ENCODE measurements around the gene PLCD1. TPM values are rescaled to one million over a fixed set of nuclear protein-coding genes. Genes with fewer than 3 reads are reported as not detected.

Gene PLCD1
- total RNA-seq, 1 donor from 2014 or later: 23.6 TPM

DNA sequence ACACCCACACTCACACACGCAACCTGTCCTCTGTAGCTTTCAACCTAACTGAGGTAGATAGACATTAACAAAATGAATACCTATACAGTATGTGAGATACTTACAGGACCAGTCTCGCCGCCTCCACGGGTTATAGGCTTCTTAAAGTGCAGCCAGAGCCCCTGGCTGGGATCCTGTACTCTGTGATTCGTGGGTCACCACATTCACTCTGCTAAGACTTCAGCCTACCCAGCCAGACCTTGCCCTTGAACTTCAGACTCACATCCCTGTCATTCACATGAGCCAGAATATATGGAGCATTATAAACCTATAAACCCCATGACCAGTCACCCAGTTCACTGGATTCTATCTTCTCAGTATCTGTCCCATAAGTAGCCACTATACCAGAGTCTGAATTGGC lies 11.0 kb upstream of the PLCD1 start:
- Mint-ChIP-seq H3K4me1 (ENCODE audit: low read depth) (peaks cover 18% of the 10 kb centered on the region), H3K27ac (ENCODE audit: unreplicated experiment) (no peak overlapping the region), H3K27me3 (ENCODE audit: low read depth) (peaks cover 9% of the 10 kb centered on the region), H3K4me3 (ENCODE audit: unreplicated experiment) (peak overlapping the region; percentile 70), H3K9me3 (ENCODE audit: low read depth) (no peaks in the 10 kb centered on the region), H3K36me3 (ENCODE audit: low read depth) (no peaks in the 10 kb centered on the region)
- DNase-seq (ENCODE audit: low spot score): no peak
- TF ChIP-seq, protein P1, sequence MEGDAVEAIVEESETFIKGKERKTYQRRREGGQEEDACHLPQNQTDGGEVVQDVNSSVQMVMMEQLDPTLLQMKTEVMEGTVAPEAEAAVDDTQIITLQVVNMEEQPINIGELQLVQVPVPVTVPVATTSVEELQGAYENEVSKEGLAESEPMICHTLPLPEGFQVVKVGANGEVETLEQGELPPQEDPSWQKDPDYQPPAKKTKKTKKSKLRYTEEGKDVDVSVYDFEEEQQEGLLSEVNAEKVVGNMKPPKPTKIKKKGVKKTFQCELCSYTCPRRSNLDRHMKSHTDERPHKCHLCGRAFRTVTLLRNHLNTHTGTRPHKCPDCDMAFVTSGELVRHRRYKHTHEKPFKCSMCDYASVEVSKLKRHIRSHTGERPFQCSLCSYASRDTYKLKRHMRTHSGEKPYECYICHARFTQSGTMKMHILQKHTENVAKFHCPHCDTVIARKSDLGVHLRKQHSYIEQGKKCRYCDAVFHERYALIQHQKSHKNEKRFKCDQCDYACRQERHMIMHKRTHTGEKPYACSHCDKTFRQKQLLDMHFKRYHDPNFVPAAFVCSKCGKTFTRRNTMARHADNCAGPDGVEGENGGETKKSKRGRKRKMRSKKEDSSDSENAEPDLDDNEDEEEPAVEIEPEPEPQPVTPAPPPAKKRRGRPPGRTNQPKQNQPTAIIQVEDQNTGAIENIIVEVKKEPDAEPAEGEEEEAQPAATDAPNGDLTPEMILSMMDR (IDR thresholded peaks at IDR 0.05): no peak

DNA sequence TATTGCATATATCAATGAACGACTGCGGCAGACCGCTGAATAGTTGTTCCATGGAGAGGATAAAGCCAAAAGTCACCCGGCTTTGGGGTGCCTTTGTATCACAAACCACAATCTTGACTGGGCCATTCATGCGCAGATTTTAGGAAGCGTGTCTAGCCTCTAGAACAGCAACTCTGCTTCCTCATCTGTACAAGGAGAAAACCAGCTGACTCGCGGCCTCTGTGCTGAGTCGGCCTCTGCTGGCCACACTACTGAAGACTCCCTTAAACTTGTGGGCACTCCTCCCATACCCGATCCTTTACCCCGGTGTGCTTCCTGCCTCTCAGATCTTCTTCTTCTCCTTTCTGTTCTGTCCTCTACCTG lies 10.4 kb upstream of the PLCD1 start:
- no peaks in the 10 kb centered on the region for H3K9me3 Mint-ChIP-seq (ENCODE audit: low read depth)
- H3K4me1 Mint-ChIP-seq (ENCODE audit: low read depth): peaks cover 18% of the 10 kb centered on the region
- H3K4me3 Mint-ChIP-seq (ENCODE audit: unreplicated experiment): peak overlapping the region; percentile 70
- H3K27ac Mint-ChIP-seq (ENCODE audit: unreplicated experiment): no peak overlapping the region
- H3K36me3 Mint-ChIP-seq (ENCODE audit: low read depth): no peaks in the 10 kb centered on the region
- TF ChIP-seq, protein P1 (IDR thresholded peaks at IDR 0.05): peak; percentile 50
- DNase-seq (ENCODE audit: low spot score): no peak
- peaks cover 6% of the 10 kb centered on the region for H3K27me3 Mint-ChIP-seq (ENCODE audit: low read depth)

DNA sequence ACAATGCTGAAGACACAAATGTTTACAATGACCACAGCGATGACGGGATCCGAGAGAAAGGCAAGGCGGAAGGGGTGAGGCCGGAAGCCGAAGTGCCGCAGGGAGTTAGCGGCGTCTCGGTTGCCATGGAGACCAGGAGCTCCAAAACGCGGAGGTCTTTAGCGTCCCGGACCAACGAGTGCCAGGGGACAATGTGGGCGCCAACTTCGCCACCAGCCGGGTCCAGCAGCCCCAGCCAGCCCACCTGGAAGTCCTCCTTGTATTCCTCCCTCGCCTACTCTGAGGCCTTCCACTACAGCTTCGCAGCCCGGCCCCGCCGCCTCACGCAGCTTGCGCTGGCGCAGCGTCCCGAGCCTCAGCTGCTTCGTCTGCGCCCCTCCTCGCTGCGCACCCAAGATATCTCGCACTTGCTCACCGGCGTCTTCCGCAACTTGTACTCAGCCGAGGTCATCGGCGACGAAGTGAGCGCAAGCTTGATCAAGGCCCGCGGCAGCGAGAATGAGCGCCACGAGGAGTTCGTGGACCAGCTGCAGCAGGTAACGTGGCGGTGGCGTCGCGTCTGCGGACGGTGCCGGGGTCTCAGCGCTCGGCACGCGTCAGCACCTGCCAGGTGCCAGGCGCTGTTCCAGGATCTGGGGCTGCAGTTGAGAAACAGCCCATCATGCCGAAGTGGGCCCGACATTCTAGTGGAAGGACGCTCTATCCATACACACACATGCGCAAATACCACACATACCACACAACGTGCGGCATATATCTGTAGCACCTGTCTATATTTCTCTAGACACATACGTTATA lies 9.9 kb upstream of the PLCD1 start, which contains the start of gene DLEC1:
DLEC1 (plus strand) TSS at position 108 of the 798 bp plus-strand sequence; CDS start at position 126, 18 bp downstream.
- H3K4me1 Mint-ChIP-seq (ENCODE audit: low read depth): peaks cover 18% of the 10 kb centered on the region
- no peaks in the 10 kb centered on the region for H3K9me3 Mint-ChIP-seq (ENCODE audit: low read depth)
- TF ChIP-seq, protein P1 (IDR thresholded peaks at IDR 0.05): no peak
- DNase-seq (ENCODE audit: low spot score): no peak
- peaks cover 3% of the 10 kb centered on the region for H3K27me3 Mint-ChIP-seq (ENCODE audit: low read depth)
- H3K36me3 Mint-ChIP-seq (ENCODE audit: low read depth): no peaks in the 10 kb centered on the region
- no peak within 1 kb of the TSS for H3K27ac Mint-ChIP-seq (ENCODE audit: unreplicated experiment)
- peak within 1 kb of the TSS; percentile 70 for H3K4me3 Mint-ChIP-seq (ENCODE audit: unreplicated experiment)

DNA sequence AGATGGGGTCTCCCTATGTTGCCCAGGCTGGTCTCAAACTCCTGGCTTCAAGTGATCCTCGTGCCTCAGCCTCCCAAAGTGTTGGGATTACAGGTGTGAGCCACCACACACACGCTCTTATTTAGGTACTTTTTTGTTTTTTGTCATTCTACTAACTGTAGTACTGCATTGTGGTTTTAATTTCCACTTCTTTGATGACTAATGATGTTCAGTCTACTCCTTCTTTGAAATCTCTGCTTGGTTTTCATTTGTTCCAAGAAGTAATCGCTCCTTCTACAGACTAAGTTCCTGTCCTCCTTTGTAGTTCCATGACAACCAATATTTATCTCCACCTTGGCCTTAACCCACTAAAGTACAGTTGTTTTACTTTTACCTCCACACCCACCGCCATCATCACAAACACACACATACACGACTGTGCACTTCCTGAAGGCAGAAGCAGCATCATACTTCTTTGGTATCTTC lies 9.0 kb upstream of the PLCD1 start:
- TF ChIP-seq, protein P1 (IDR thresholded peaks at IDR 0.05): no peak
- DNase-seq (ENCODE audit: low spot score): no peak
- Mint-ChIP-seq H3K27ac (ENCODE audit: unreplicated experiment) (no peak overlapping the region), H3K4me3 (ENCODE audit: unreplicated experiment) (peak overlapping the region; percentile 70), H3K27me3 (ENCODE audit: low read depth) (peaks cover 3% of the 10 kb centered on the region), H3K9me3 (ENCODE audit: low read depth) (no peaks in the 10 kb centered on the region), H3K4me1 (ENCODE audit: low read depth) (peaks cover 18% of the 10 kb centered on the region), H3K36me3 (ENCODE audit: low read depth) (no peaks in the 10 kb centered on the region)

DNA sequence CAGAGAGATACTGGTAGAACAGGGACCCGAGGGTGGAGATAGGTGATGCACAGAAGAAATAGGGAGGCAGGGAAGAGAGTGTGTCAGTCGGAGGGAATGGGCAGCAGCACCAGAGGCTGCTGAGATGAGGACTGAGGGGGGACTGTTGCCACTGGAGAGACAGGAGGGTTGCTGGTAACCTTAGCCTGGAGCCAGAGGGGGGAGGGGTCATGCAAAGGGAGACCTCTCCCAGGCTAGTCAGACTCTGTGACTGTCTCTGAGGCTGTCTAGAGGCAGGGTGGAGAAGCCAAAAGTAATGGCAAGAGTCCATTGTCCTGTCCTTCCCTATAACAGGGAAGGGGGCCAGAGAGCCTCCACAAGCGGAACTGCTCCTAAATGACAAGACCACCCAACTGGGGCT lies 7.5 kb upstream of the PLCD1 start:
- Mint-ChIP-seq H3K9me3 (ENCODE audit: low read depth) (no peaks in the 10 kb centered on the region), H3K4me1 (ENCODE audit: low read depth) (peaks cover 18% of the 10 kb centered on the region), H3K36me3 (ENCODE audit: low read depth) (no peaks in the 10 kb centered on the region), H3K27ac (ENCODE audit: unreplicated experiment) (no peak overlapping the region), H3K27me3 (ENCODE audit: low read depth) (no peaks in the 10 kb centered on the region), H3K4me3 (ENCODE audit: unreplicated experiment) (no peak overlapping the region)
- TF ChIP-seq, protein P1 (IDR thresholded peaks at IDR 0.05): no peak
- no peak for DNase-seq (ENCODE audit: low spot score)
